ENCODE measurements around the gene RMP24.

- TF ChIP-seq POLR2A (IDR thresholded peaks at IDR 0.05; ENCODE audit: low read depth) (no peak), POLR2AphosphoS5 (IDR thresholded peaks at IDR 0.05) (no peak), EP300 (IDR thresholded peaks at IDR 0.05) (no peak)
- TF ChIP-seq, protein P1, sequence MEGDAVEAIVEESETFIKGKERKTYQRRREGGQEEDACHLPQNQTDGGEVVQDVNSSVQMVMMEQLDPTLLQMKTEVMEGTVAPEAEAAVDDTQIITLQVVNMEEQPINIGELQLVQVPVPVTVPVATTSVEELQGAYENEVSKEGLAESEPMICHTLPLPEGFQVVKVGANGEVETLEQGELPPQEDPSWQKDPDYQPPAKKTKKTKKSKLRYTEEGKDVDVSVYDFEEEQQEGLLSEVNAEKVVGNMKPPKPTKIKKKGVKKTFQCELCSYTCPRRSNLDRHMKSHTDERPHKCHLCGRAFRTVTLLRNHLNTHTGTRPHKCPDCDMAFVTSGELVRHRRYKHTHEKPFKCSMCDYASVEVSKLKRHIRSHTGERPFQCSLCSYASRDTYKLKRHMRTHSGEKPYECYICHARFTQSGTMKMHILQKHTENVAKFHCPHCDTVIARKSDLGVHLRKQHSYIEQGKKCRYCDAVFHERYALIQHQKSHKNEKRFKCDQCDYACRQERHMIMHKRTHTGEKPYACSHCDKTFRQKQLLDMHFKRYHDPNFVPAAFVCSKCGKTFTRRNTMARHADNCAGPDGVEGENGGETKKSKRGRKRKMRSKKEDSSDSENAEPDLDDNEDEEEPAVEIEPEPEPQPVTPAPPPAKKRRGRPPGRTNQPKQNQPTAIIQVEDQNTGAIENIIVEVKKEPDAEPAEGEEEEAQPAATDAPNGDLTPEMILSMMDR (IDR thresholded peaks at IDR 0.05): no peak
Observed at GRCh38 chr18:35941299-35941698, 31.2 kb upstream of the RMP24 start.
